OCI-LY7 (cell line): ENCODE results near the gene GALNT15. TPM values are rescaled to one million over a fixed set of nuclear protein-coding genes. Genes with fewer than 3 reads are reported as not detected.

Experiments used
- BruUV-seq: library from RNA; stranded (reverse); fragments of 400-500 nt; replicated peaks from 2 replicates; lab custom pipeline; 2021; lab: Mats Ljungman, UMichigan
- CTCF ChIA-PET: fragments of 300-600 bp; sonication (Branson Sonifier 250); formaldehyde crosslinking; loops from one replicate; lab custom pipeline; 2022; ENCODE audit warnings: antibody characterized with exemption; ENCODE audit not compliant: unreplicated experiment; lab: Charles Lee
- POLR2A ChIA-PET: fragments of 300-600 bp; sonication (Branson Sonifier 250); formaldehyde crosslinking; loops from one replicate; lab custom pipeline; 2022; ENCODE audit warnings: antibody characterized with exemption; lab: Charles Lee
- DNase-seq: peaks from one replicate; pipeline ENCODE4 v3.0.0-alpha.2; 2015; ENCODE audit warnings: low spot score
- H2AFZ ChIP-seq: fragments of 200-600 bp; sonication (generic), shearing (Covaris generic); 2 replicates; pipeline ENCODE4 v1.6.1; 2014; ENCODE audit warnings: mild to moderate bottlenecking, antibody characterized with exemption, low read length, moderate library complexity
- H3K27ac ChIP-seq: fragments of 200-600 bp; sonication (generic); 2 replicates; pipeline ENCODE4 v1.5.1; 2014; ENCODE audit warnings: mixed run types, low read depth, mild to moderate bottlenecking, moderate library complexity, low read length, inconsistent platforms; ENCODE audit not compliant: poor library complexity, severe bottlenecking
- H3K36me3 ChIP-seq: fragments of 200-600 bp; sonication (generic); 2 replicates; pipeline ENCODE4 v1.6.1; 2014; ENCODE audit warnings: mild to moderate bottlenecking, antibody characterized with exemption, low read length, moderate library complexity, mixed read lengths; ENCODE audit not compliant: insufficient read depth
- H3K4me1 ChIP-seq: fragments of 200-600 bp; sonication (generic); 2 replicates; pipeline ENCODE4 v1.5.1; 2014; ENCODE audit warnings: mild to moderate bottlenecking, low read length; ENCODE audit not compliant: insufficient read depth, poor library complexity, severe bottlenecking
- H3K4me2 ChIP-seq: fragments of 200-600 bp; sonication (generic); 2 replicates; pipeline ENCODE4 v1.6.1; 2014; ENCODE audit warnings: mild to moderate bottlenecking, low read length
- H3K4me3 ChIP-seq: fragments of 200-600 bp; sonication (generic); 2 replicates; pipeline ENCODE4 v1.5.1; 2014; ENCODE audit warnings: mild to moderate bottlenecking, low read depth, low read length; ENCODE audit not compliant: poor library complexity, severe bottlenecking
- H3K79me2 ChIP-seq: fragments of 200-600 bp; sonication (generic); 2 replicates; pipeline ENCODE4 v1.6.1; 2016; ENCODE audit warnings: low read depth, mild to moderate bottlenecking, low read length, moderate library complexity, mixed read lengths; ENCODE audit not compliant: insufficient read depth
- H3K9me2 ChIP-seq: fragments of 200-600 bp; sonication (generic); 2 replicates; pipeline ENCODE4 v1.6.1; 2016; ENCODE audit warnings: mild to moderate bottlenecking, low read length, mixed read lengths; ENCODE audit not compliant: insufficient read depth
- H3K9me3 ChIP-seq: fragments of 200-600 bp; sonication (generic); 2 replicates; pipeline ENCODE4 v1.6.1; 2014; ENCODE audit warnings: mild to moderate bottlenecking, mixed run types, low read length, mixed read lengths
- H4K20me1 ChIP-seq: fragments of 200-600 bp; sonication (generic); 2 replicates; pipeline ENCODE4 v1.6.1; 2014; ENCODE audit warnings: mild to moderate bottlenecking, antibody characterized with exemption, low read length, moderate library complexity, mixed read lengths; ENCODE audit not compliant: insufficient read depth
- CTCF ChIP-seq: fragments of 200-600 bp; sonication (generic); conservative IDR thresholded peaks from 2 replicates; pipeline ENCODE4 v1.5.1; 2014; ENCODE audit warnings: mild to moderate bottlenecking, antibody characterized with exemption, low read length, moderate library complexity, mixed read lengths
- EZH2phosphoT487 ChIP-seq: fragments of 200-600 bp; sonication (generic); IDR thresholded peaks from 2 replicates; pipeline ENCODE4 v1.6.1; 2018; ENCODE audit warnings: low read depth, borderline replicate concordance, mild to moderate bottlenecking, mixed run types, antibody characterized with exemption, low read length, moderate library complexity, mixed read lengths
- intact Hi-C: fragments of 100-400 bp; cut with micrococcal nuclease; formaldehyde crosslinking; loops from one replicate; pipeline ENCODE4 v1.10.0; 2022; ENCODE audit not compliant: unreplicated experiment
- total RNA-seq, 2 experiments: library from RNA; depleted of rRNA in 1 of 2; stranded (reverse); fragments of >200 nt in 1 of 2; shearing (Covaris generic) in 1 of 2; gene quantifications; 2 replicates each; pipeline ENCODE4 v1.2.3, GENCODE V29; 2014 to 2022

The GALNT15 gene
- total RNA-seq, 2 experiments from 2014 or later = 0.03 TPM; not detected in 1

GRCh38 chr3:16174976-16175901 lies 759 bp downstream of the GALNT15 start:
- no peak overlapping the region for H3K4me3 ChIP-seq
- no peaks in the 10 kb centered on the region for H3K9me2 ChIP-seq
- H3K9me3 ChIP-seq = no peaks in the 10 kb centered on the region
- H3K27ac ChIP-seq = no peak overlapping the region
- ChIA-PET CTCF (interaction anchor here (0.5 kb wide), 1 partner anchor 13 kb away, joined by 3 read pairs; no protein-coding TSS in a partner anchor), POLR2A (no interaction called here)
- H3K4me2 ChIP-seq = no peak overlapping the region
- no TSS peak for BruUV-seq
- no peaks in the 10 kb centered on the region for H4K20me1 ChIP-seq
- H2AFZ ChIP-seq = no peak overlapping the region
- TF ChIP-seq CTCF (no peak), EZH2phosphoT487 (no peak)
- intact Hi-C loops = loop anchor here (5.0 kb wide), 1 partner anchor 358 kb away; no protein-coding TSS in a partner anchor
- no peak for DNase-seq
- no peaks in the 10 kb centered on the region for H3K79me2 ChIP-seq
- no peaks in the 10 kb centered on the region for H3K4me1 ChIP-seq
- no peaks in the 10 kb centered on the region for H3K36me3 ChIP-seq

- CTCF ChIA-PET = no interaction called here
- BruUV-seq = no TSS peak
- Histone ChIP-seq H3K36me3 (no peaks in the 10 kb centered on the region), H3K9me2 (no peaks in the 10 kb centered on the region), H3K4me1 (no peaks in the 10 kb centered on the region), H3K79me2 (no peaks in the 10 kb centered on the region), H3K4me3 (no peak overlapping the region), H3K4me2 (no peak overlapping the region), H3K9me3 (no peaks in the 10 kb centered on the region), H2AFZ (no peak overlapping the region), H3K27ac (no peak overlapping the region), H4K20me1 (no peaks in the 10 kb centered on the region)
- DNase-seq = no peak
- intact Hi-C loops = loop anchor here (5.0 kb wide), 1 partner anchor 359 kb away; no protein-coding TSS in a partner anchor
- POLR2A ChIA-PET = no interaction called here
- no peak for TF ChIP-seq EZH2phosphoT487
- TF ChIP-seq CTCF = no peak
Observed at GRCh38 chr3:16176391-16177030, 2.0 kb downstream of the GALNT15 start.
